ENCODE results near the gene NKAPD1. TPM values are rescaled to one million over a fixed set of nuclear protein-coding genes. Genes with fewer than 3 reads are reported as not detected.

NKAPD1 gene
- polyA plus RNA-seq, 1 experiment = 8.6 TPM

DNA sequence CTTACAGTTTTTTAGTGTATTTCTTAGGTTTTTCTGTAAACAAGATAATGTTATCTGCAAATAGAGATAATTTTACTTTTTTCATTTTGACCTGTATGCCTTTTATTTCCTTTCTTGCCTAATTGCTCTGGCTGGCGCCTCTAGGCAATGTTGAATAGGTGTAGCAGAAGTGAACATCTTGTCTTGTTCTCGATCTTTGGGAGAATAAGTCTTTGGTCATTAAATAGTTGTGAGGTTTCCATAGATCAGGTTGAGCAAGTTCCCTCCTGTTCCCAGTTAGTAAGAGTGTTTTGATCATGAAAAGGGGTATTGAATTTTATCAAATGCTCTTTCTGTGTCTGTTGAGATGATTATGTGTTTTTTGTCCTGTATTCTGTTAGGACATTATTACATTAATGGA, 24.3 kb upstream of the NKAPD1 start:
- CTCF ChIA-PET = interaction anchor here (0.7 kb wide), 1 partner anchor 19 kb away, joined by 3 read pairs; no protein-coding TSS in a partner anchor
- POLR2A ChIA-PET = no interaction called here
- Histone ChIP-seq H3K27me3 (ENCODE audit: control insufficient read depth, insufficient read depth, low read length) (no peaks in the 10 kb centered on the region), H3K4me3 (ENCODE audit: low read depth, low read length) (no peak overlapping the region), H3K36me3 (ENCODE audit: control insufficient read depth, insufficient read depth, low read length) (peaks cover 7% of the 10 kb centered on the region)
- no peak for DNase-seq (ENCODE audit: low read depth)
- TF ChIP-seq, protein P1, sequence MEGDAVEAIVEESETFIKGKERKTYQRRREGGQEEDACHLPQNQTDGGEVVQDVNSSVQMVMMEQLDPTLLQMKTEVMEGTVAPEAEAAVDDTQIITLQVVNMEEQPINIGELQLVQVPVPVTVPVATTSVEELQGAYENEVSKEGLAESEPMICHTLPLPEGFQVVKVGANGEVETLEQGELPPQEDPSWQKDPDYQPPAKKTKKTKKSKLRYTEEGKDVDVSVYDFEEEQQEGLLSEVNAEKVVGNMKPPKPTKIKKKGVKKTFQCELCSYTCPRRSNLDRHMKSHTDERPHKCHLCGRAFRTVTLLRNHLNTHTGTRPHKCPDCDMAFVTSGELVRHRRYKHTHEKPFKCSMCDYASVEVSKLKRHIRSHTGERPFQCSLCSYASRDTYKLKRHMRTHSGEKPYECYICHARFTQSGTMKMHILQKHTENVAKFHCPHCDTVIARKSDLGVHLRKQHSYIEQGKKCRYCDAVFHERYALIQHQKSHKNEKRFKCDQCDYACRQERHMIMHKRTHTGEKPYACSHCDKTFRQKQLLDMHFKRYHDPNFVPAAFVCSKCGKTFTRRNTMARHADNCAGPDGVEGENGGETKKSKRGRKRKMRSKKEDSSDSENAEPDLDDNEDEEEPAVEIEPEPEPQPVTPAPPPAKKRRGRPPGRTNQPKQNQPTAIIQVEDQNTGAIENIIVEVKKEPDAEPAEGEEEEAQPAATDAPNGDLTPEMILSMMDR (IDR thresholded peaks at IDR 0.05; ENCODE audit: insufficient read depth, low read depth, low read length) = no peak

DNA sequence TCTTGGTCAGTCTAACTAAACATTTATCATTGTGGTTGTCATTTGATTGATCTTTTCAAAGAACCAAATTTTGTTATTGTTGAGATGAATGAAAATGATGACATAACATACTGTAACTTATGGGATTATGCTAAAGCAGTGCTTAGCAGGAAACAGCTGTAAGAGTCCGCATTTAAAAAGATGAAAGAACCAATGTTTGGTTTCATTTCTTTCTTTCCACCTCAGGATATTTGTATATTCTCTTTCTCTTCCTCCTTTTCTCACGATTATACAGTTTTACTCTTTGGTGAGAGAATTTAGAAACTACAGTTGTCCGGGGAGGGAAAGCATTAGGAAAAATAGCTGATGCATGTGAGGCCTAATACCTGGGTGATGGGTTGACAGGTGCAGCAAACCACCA, 23.4 kb upstream of the NKAPD1 start:
- no peak overlapping the region for H3K4me3 ChIP-seq (ENCODE audit: low read depth, low read length)
- H3K36me3 ChIP-seq (ENCODE audit: control insufficient read depth, insufficient read depth, low read length) = peaks cover 5% of the 10 kb centered on the region
- DNase-seq (ENCODE audit: low read depth) = no peak
- POLR2A ChIA-PET = no interaction called here
- TF ChIP-seq, protein P1 (IDR thresholded peaks at IDR 0.05; ENCODE audit: insufficient read depth, low read depth, low read length) = no peak
- no peaks in the 10 kb centered on the region for H3K27me3 ChIP-seq (ENCODE audit: control insufficient read depth, insufficient read depth, low read length)
- CTCF ChIA-PET = interaction anchor here (0.7 kb wide), 1 partner anchor 68 kb away, joined by 3 read pairs; no protein-coding TSS in a partner anchor

DNA sequence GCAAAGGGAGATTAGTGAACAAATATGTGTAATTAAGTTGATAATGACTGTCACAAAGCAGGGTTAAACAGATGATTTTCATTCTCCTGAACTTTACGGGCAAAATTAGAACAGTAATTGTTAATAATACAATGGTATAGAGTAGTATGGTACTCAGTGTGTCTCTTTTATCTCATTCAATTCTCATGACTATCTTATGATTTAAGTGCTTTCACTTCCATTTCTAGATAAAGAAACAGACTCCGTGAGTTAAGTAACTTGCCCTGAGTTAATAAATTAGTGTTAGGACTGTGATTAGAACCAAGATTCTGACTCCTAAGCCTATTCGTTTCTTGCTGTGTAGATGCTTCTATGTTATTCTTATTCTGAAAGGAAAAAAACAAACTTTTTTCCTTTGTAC, 22.3 kb upstream of the NKAPD1 start:
- Histone ChIP-seq H3K4me3 (ENCODE audit: low read depth, low read length) (no peak overlapping the region), H3K36me3 (ENCODE audit: control insufficient read depth, insufficient read depth, low read length) (peaks cover 5% of the 10 kb centered on the region), H3K27me3 (ENCODE audit: control insufficient read depth, insufficient read depth, low read length) (no peaks in the 10 kb centered on the region)
- ChIA-PET POLR2A (no interaction called here), CTCF (interaction anchor here (2.1 kb wide), 1 partner anchor 9 kb away, joined by 6 read pairs; no protein-coding TSS in a partner anchor)
- no peak for DNase-seq (ENCODE audit: low read depth)
- TF ChIP-seq, protein P1 (IDR thresholded peaks at IDR 0.05; ENCODE audit: insufficient read depth, low read depth, low read length) = no peak

DNA sequence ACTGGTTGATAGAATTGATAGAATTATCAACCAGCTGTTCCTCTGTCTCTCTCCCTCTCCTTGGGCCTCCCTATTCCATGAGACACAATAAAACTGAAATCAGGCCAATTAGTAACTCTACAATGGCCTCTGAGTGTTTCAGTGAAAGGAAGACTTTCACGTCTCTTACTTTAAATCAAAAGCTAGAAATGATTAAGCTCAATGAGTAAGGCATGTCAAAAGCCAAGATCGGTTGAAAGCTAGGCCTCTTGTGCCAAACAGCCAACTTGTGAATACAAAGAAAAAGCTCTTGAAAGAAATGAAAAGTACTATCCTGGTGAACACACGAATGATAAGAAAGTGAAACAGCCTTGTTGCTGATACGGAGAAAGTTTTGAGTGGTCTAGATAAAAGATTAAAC, 16.9 kb upstream of the NKAPD1 start:
- Histone ChIP-seq H3K4me3 (ENCODE audit: low read depth, low read length) (no peak overlapping the region), H3K36me3 (ENCODE audit: control insufficient read depth, insufficient read depth, low read length) (peaks cover 6% of the 10 kb centered on the region), H3K27me3 (ENCODE audit: control insufficient read depth, insufficient read depth, low read length) (no peaks in the 10 kb centered on the region)
- ChIA-PET POLR2A (no interaction called here), CTCF (no interaction called here)
- no peak for DNase-seq (ENCODE audit: low read depth)
- TF ChIP-seq, protein P1 (IDR thresholded peaks at IDR 0.05; ENCODE audit: insufficient read depth, low read depth, low read length) = no peak

DNA sequence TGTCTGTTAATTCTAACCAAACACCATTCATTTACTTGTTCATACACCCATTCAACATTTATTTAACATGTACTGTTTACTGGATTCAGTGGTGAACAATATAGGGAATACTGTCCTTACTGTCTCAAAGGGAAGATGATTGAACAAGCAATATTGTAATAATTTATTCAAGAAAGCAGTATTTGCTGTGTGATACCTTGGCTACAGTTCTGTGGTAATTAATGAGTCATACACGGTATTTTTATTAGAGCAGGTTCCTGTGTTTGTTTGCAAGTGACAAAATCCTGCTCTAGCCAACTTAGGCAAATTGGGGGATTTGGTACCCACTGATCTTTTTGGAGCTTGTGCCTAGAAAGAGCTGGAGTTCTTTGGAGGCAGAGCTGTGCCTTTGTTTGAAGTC, 16.0 kb upstream of the NKAPD1 start:
- TF ChIP-seq, protein P1 (IDR thresholded peaks at IDR 0.05; ENCODE audit: insufficient read depth, low read depth, low read length) = no peak
- ChIA-PET POLR2A (no interaction called here), CTCF (no interaction called here)
- peaks cover 1% of the 10 kb centered on the region; the same call in 1 of the 2 replicates for H3K36me3 ChIP-seq (ENCODE audit: control insufficient read depth, insufficient read depth, low read length)
- DNase-seq (ENCODE audit: low read depth) = no peak
- no peaks in the 10 kb centered on the region for H3K27me3 ChIP-seq (ENCODE audit: control insufficient read depth, insufficient read depth, low read length)
- no peak overlapping the region for H3K4me3 ChIP-seq (ENCODE audit: low read depth, low read length)
